ENCODE results near the gene UCKL1.

UCKL1 gene

DNA sequence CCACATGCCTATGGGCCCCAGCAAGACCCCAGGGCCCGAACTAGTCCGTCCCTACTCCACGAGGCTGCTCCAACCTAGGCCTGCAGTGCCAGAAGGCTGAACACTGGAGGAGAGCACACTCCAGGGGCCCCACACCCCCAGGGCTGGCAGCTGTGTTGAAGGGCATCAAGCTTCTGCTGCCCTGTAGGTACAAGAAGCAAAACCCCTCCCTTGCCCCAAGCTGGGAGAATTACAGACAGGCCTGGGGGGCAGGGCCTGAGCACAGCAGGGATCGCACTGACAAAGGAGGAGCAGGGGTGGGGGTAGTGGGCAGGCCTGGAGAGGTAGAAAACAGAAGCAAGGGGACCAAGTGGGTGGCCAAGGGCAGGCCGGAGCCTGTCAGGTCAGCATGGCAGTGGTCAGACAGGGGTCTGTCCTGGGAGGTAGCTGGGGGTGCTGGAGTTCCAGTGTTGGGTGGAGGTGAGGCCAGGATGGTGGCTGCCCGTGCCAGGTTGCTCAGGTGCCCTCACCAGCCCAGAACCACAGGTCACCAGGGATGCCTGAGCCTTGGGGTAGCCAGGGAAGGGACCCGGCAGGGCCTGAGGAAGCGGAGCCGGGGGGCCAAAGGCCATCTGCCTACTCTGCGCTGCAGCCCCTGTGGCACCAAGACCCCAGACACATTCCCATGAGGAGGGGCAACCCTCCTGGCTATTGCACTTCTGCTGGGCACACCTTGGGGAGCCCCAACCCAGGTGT lies 2.9 kb upstream of the UCKL1 start:
- DNase-seq: no peak

DNA sequence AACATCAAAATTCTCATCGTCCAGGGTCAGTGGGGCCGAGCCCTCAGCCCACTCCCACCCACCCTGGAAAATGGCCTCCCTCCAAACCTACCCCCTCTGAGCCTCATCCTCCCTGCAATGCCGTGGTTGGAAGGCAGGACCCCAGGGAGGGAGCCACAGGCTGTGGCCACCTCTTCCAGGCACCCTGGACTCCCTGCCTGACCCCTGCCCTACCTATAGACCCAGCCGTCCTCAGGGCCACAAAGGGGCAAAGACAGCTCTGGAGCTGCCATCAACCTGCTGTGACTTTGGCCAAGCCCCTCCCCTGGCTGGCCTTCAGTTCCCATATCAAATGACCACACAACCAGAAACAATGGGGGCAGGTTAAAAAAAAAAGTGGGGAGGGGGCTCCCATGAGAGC lies 2.3 kb upstream of the UCKL1 start:
- DNase-seq: no peak

GRCh38 chr20:63957690-63958441 lies 1.6 kb upstream of the UCKL1 start:
- peak; percentile 35 to 59 for DNase-seq

DNA sequence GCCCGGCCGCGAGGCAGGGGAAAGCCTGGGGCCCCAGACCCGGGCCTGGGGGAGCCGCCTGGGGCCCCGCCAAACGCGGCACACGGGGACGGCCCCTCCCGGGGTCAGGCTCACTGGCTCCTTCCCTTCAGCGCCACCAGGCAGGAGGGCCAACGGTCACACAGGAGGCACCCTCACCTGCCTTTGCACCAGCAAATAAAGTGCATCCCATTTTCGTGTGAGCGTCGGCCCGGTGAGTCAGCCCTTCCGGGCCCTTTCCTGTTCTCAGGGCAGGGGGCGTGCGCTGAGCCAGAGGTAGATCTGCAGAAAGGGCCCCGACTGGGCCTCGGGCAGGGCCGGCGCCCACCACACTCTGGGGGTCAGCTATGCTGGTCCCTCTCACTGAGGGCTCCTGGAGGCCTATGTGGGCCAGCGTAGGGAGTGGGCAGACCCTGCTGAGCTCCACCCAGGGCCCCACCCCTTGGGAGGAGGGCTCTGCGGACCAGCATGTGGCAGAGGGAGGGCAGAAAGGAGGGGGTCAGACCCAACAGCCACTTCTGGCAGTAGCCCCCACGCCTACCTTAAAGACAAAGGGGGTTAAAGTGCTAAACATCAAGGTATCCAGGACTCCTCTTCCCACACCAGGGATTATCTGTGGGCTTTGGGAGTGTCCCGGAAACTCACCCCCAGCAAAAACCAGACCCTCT lies 931 bp upstream of the UCKL1 start:
- DNase-seq: peak; percentile 75 to 76

- DNase-seq: no peak
Observed at GRCh38 chr20:63956664-63957003, 418 bp upstream of the UCKL1 start.

DNA sequence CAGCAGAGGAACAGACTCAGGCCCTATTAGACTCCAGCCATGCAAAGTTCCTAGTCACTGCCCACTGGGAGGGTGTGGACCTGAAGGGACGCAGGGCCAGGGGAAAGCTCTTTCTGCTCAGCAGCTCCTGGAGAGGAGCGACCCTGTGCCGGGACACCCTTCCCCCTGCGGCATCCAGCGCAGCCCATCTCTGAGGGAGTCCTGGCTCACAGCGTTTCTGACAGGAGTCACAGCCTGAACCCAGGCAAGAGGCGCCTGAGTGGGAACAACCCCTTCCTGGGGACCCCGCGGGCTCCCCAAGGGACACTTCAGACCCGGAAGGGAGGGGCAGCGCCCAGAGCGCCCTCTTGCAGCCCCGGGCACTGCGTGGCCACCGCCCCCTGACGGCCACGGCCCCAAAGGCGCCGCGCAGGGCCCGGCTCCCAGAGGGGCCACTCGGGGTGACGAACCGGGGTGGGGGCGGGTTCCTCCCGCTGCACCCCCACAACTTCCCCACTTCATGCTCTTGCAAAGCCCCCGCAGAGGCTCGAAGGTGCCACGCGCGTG lies 862 bp downstream of the UCKL1 start:
- peak; percentile 10 to 24 for DNase-seq

DNA sequence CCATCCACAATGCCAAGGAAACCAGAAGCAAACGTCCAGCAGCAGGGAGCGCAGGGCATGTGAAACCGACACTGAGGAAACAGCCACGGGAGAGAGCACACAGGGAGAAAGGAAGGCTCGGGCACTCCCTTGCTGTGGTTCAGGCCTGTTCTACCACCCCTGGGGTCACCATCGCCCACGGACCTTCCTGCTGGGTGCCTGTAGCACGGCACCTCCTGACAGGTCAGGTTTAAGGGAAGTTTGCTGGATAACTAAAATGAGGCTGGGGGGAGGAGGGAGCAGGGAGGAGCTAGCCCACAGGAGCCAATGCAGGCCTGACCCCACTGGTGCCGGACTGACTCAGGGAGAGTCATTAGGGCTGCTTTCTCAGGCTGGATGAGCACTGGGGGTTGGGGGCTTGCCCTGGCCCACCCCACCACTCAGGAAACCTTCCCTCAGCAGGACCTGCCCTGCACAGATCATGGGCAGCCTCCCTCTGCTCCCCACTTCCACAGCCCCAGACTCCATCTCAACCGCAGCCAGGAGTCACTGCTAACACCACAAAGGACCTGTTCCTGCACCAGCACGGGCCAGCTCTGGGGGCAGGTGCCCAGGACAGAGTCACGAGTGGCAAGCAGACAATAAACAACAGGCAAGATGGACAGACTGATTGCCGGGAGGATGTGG lies 2.3 kb downstream of the UCKL1 start:
- DNase-seq: no peak

GRCh38 chr20:63952769-63953168 lies 3.4 kb downstream of the UCKL1 start:
- no peak for DNase-seq

GRCh38 chr20:63952210-63952535 lies 4.0 kb downstream of the UCKL1 start:
- no peak for DNase-seq

DNA sequence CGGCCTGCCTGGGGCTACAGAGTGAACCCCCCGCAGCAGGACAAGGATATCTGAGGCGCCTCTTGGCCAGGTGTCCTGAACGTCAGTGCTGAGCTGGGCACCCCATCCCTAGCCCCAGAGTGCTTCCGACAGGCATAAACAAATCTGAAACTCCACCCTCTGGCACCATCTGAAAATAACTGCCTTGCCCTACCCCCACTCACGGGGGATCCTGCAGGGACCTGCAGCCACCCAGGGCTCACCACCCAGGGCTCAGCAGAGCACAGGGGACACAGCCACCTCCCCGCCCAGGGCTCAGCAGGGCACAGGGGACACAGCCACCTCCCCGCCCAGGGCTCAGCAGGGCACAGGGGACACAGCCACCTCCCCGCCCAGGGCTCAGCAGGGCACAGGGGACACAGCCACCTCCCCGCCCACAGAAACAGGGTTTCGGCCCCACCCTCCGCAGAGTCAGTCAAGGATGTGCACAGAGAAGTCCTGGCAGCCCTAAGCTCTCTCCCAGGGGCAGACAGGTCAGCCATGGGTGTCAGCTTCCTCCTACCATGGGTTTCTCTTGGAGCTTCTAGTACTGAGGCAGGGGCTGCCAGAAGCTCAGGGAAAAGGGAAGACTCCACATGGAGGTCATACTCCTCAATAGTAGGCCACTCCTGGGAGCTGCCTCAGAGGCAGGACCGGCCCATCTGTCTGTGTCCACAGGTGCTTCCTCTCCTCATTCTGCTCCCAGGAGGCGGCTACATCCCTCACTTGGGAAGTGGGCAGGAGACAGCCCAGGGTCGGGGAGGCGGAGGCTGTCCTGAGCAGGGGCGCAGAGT lies 4.6 kb downstream of the UCKL1 start:
- no peak for DNase-seq

DNA sequence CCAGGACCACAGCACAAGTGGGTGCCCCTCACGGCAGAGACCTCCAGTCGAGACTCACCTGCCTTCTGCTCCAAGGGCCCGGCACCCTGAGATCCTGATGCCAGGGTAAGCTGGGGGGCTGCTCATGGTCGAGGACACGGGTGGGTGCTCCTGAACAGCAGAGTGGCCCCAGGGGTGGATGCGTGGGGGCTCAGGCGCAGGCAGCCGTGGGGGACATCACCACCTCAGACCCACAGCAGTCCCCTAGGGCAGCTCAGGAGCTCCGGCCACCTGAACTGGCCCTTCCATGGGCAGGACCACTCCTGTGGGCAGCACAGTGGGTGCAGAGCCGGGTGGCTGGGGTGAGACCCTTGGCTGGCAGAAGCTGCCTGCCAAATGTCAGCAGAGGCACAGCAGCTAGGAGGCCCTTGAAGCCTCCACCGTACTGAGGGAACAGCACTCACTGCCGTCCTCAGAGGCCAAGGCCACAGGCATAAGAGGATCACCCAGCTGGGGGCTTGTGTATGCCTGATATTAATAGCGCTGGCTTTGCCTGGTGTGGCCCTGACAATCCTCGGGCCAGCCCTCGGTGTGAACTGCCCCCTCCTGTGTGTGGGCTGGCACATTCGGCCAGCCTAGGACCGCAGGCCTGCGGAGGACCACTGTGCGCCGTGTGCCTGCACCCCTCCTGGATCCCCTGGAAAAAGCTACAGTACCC lies 5.4 kb downstream of the UCKL1 start:
- no peak for DNase-seq

DNA sequence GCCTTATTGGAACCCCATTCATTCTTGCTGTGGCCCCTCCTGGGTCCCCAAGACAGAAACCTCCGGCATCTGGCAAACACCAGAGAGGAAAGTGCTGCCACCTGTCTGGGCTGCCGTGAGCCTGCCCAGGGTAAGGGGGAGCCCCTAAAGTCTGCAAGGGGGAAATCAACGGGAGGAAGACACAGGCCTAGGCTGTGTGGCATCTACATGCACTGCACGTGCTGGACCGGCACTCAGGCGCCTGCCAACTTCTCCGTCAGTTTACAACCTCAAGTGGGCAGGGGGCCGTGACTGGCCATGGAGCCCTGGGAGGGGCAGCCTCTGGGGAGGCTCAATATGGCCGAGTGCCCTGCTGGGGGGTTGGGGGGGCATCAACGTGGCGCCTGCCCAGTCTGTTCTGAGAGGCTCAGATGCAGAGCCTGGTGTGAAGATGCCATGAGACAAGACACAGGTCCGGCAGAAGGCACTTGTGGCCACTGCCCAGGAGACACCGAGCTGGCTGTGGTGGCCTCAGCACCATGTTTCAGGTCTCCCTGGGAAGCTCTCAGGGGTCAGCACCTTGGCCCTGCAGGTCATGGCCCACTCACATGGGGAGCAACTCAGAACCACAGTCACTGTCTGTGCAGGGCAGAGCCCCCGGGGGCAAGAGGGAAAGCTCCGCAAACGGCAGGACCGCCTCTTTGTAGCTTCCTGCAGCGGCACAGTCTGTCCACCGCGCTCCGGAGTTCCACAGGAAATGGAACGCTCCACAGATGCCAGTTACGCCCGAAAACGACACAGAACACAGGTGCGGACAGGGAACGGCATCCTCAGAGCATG lies 8.4 kb downstream of the UCKL1 start:
- DNase-seq: no peak

GRCh38 chr20:63946986-63947637 lies 9.1 kb downstream of the UCKL1 start:
- no peak for DNase-seq

- DNase-seq: no peak
Observed at GRCh38 chr20:63945921-63946920, 10.0 kb downstream of the UCKL1 start.

DNA sequence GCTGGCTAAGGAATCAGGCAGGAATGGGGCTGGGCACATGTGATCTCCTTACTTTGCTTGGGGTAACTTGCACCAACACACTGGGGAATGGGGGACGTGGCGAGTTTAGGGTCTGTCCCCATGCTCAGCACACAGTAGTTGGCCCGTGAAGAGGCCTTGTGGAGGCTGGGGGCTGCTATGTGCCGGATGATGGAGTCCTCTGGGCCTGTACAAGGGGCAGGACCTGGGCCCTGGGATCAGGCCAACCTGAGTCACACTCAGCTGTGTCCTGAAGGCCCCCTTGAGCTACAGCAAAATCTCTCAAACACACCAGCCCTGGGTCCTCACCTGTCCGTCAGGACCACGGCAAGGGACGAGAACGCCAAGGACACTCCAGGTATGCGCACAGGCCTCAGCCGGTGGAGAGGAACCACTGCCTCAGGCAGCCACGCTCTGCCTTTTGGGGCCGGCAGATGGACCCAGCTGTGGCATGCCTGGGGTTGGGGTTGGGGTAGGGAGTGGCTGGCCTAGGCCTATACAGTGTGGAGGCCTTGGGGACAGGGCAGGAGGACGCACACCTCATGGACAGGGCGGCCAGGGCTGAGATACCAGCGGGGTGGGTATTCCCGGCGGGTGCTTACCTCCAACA lies 11.1 kb downstream of the UCKL1 start:
- DNase-seq: no peak

GRCh38 chr20:63944078-63944941 lies 11.9 kb downstream of the UCKL1 start:
- DNase-seq: no peak

DNA sequence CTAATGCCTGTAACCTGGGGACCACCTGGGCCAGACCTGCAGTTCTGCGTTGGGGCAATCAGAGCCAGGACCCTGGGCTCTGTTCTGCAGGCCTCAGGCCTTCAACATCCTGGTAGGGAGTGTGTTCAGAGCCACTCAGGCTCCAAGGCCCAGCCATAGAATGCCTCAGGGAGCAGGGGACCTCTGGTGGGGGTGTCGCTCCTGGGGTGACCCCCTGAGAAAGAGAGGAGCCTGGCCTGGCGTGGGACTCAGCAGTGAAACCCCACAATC lies 12.5 kb downstream of the UCKL1 start:
- no peak for DNase-seq

All from Kasumi-1 (cell line).